Measurements from ENCODE around the gene GRAMD2B.

The GRAMD2B gene

GRCh38 chr5:126499278-126499677, 76.1 kb downstream of the GRAMD2B start:
- Histone ChIP-seq H3K36me3 (no peaks in the 10 kb centered on the region), H3K27ac (no peak overlapping the region), H3K27me3 (no peaks in the 10 kb centered on the region), H3K4me3 (ENCODE audit: low read depth in 1 of 2, low read length in 1 of 2) (no peak overlapping the region), H3K9me3 (no peaks in the 10 kb centered on the region), H3K4me1 (ENCODE audit: control insufficient read depth in 1 of 2, insufficient read depth in 1 of 2, low read depth in 1 of 2, low read length in 1 of 2) (no peaks in the 10 kb centered on the region)
- TF ChIP-seq CTCF (IDR thresholded peaks at IDR 0.05): no peak

- no peak for TF ChIP-seq CTCF (IDR thresholded peaks at IDR 0.05)
- no peaks in the 10 kb centered on the region for H3K9me3 ChIP-seq
- H3K27ac ChIP-seq: no peak overlapping the region
- no peaks in the 10 kb centered on the region for H3K36me3 ChIP-seq
- H3K4me1 ChIP-seq (ENCODE audit: control insufficient read depth in 1 of 2, insufficient read depth in 1 of 2, low read depth in 1 of 2, low read length in 1 of 2): no peaks in the 10 kb centered on the region
- H3K27me3 ChIP-seq: no peaks in the 10 kb centered on the region
- no peak overlapping the region for H3K4me3 ChIP-seq (ENCODE audit: low read depth in 1 of 2, low read length in 1 of 2)
Observed at GRCh38 chr5:126499853-126500342, 76.7 kb downstream of the GRAMD2B start.

GRCh38 chr5:126501448-126501847, 78.2 kb downstream of the GRAMD2B start:
- H3K4me3 ChIP-seq (ENCODE audit: low read depth in 1 of 2, low read length in 1 of 2): no peak overlapping the region
- no peaks in the 10 kb centered on the region for H3K4me1 ChIP-seq (ENCODE audit: control insufficient read depth in 1 of 2, insufficient read depth in 1 of 2, low read depth in 1 of 2, low read length in 1 of 2)
- H3K27ac ChIP-seq: no peak overlapping the region
- TF ChIP-seq CTCF (IDR thresholded peaks at IDR 0.05): no peak
- H3K36me3 ChIP-seq: no peaks in the 10 kb centered on the region
- H3K27me3 ChIP-seq: no peaks in the 10 kb centered on the region
- H3K9me3 ChIP-seq: no peaks in the 10 kb centered on the region

GRCh38 chr5:126503602-126504104, 80.4 kb downstream of the GRAMD2B start:
- TF ChIP-seq CTCF (IDR thresholded peaks at IDR 0.05): no peak
- H3K4me3 ChIP-seq (ENCODE audit: low read depth in 1 of 2, low read length in 1 of 2): no peak overlapping the region
- no peaks in the 10 kb centered on the region for H3K27me3 ChIP-seq
- H3K27ac ChIP-seq: no peak overlapping the region
- H3K4me1 ChIP-seq (ENCODE audit: control insufficient read depth in 1 of 2, insufficient read depth in 1 of 2, low read depth in 1 of 2, low read length in 1 of 2): no peaks in the 10 kb centered on the region
- no peaks in the 10 kb centered on the region for H3K9me3 ChIP-seq
- H3K36me3 ChIP-seq: no peaks in the 10 kb centered on the region

- Histone ChIP-seq H3K27ac (no peak overlapping the region), H3K27me3 (no peaks in the 10 kb centered on the region), H3K9me3 (no peaks in the 10 kb centered on the region), H3K36me3 (no peaks in the 10 kb centered on the region), H3K4me3 (ENCODE audit: low read depth in 1 of 2, low read length in 1 of 2) (no peak overlapping the region), H3K4me1 (ENCODE audit: control insufficient read depth in 1 of 2, insufficient read depth in 1 of 2, low read depth in 1 of 2, low read length in 1 of 2) (no peaks in the 10 kb centered on the region)
- no peak for TF ChIP-seq CTCF (IDR thresholded peaks at IDR 0.05)
Observed at GRCh38 chr5:126506079-126506478, 82.9 kb downstream of the GRAMD2B start.
